Upper lobe of left lung (tissue), 4 donors: Measurements from ENCODE around the gene GOLPH3.
"Not testable (repeated sequence)": the region's sequence is repeated elsewhere in the genome, so short reads cannot be mapped to it uniquely, and the experiment has no call there.

Experiments
- CTCF ChIP-seq, 6 experiments: fragments of 450-650 bp in 4 of 6; fragments of 200-600 bp in 2 of 6; sonication (generic) in 2 of 6; IDR thresholded peaks; one replicate each; pipeline ENCODE4 v1.5.1; 2016 to 2019; ENCODE audit warnings: antibody characterized with exemption in 6 of 6
- POLR2A ChIP-seq, 4 donors: fragments of 450-650 bp; IDR thresholded peaks; one replicate each; pipeline ENCODE4 v1.5.1; 2016 to 2017; ENCODE audit warnings: antibody characterized with exemption in 4 of 4, mild to moderate bottlenecking in 2 of 4
- POLR2AphosphoS5 ChIP-seq, 2 donors: sonication (generic); formaldehyde crosslinking; IDR thresholded peaks; one replicate each; pipeline ENCODE4 v1.5.1; 2017; ENCODE audit warnings: antibody characterized with exemption in 2 of 2

GRCh38 chr5:32214344-32214743, 40.2 kb upstream of the GOLPH3 start:
- not testable (repeated sequence) for TF ChIP-seq POLR2A, CTCF, POLR2AphosphoS5 (IDR thresholded peaks at IDR 0.05)
